SU-DHL-6 (cell line): ENCODE results near the gene TANC1.

Experiments used
- H2AFZ ChIP-seq: fragments of 200-600 bp; sonication (generic); 2 replicates; pipeline ENCODE4 v1.6.1; 2014; ENCODE audit warnings: low read depth, mild to moderate bottlenecking, moderate library complexity, mixed read lengths, antibody characterized with exemption, low read length; ENCODE audit not compliant: severe bottlenecking
- H3F3A ChIP-seq: fragments of 200-600 bp; shearing (Covaris generic); 2 replicates; pipeline ENCODE4 v1.6.0; 2016; ENCODE audit warnings: antibody characterized with exemption, mild to moderate bottlenecking; ENCODE audit not compliant: insufficient read depth
- H3K27ac ChIP-seq: fragments of 200-600 bp; sonication (generic); 2 replicates; pipeline ENCODE4 v1.5.1; 2016; ENCODE audit warnings: low read depth, mild to moderate bottlenecking, low read length, moderate library complexity, mixed read lengths
- H3K27me3 ChIP-seq: fragments of 200-600 bp; sonication (generic), shearing (Covaris generic); 2 replicates; pipeline ENCODE4 v1.6.0; 2014; ENCODE audit warnings: mild to moderate bottlenecking, low read length
- H3K36me3 ChIP-seq: fragments of 200-600 bp; sonication (generic); 2 replicates; pipeline ENCODE4 v1.6.1; 2014; ENCODE audit warnings: mild to moderate bottlenecking, low read length, mixed read lengths
- H3K4me2 ChIP-seq: fragments of 300-600, 200-600 bp; shearing (Covaris generic), sonication (generic); 2 replicates; pipeline ENCODE4 v1.6.0; 2014; ENCODE audit warnings: low read length, low read depth, mild to moderate bottlenecking; ENCODE audit not compliant: poor library complexity, severe bottlenecking
- H3K4me3 ChIP-seq: fragments of 200-600 bp; sonication (generic); 2 replicates; pipeline ENCODE4 v1.5.1; 2014; ENCODE audit warnings: antibody characterized with exemption, low read length, mild to moderate bottlenecking, mixed read lengths; ENCODE audit not compliant: insufficient read depth, poor library complexity, severe bottlenecking
- H3K79me2 ChIP-seq: fragments of 200-600 bp; sonication (generic); 2 replicates; pipeline ENCODE4 v1.6.1; 2014; ENCODE audit warnings: mild to moderate bottlenecking, low read length, moderate library complexity; ENCODE audit not compliant: insufficient read depth
- H3K9ac ChIP-seq: fragments of 200-600 bp; sonication (generic); 2 replicates; pipeline ENCODE4 v1.7.0; 2014; ENCODE audit warnings: mild to moderate bottlenecking, low read length
- H3K9me2 ChIP-seq: fragments of 200-600 bp; sonication (generic); replicated peaks from 2 replicates; pipeline ENCODE4 v1.6.1; 2014; ENCODE audit warnings: low read length; ENCODE audit not compliant: insufficient read depth
- H3K9me3 ChIP-seq: fragments of 200-600 bp; sonication (generic); 2 replicates; pipeline ENCODE4 v1.6.1; 2014; ENCODE audit warnings: low read length, mixed read lengths; ENCODE audit not compliant: insufficient read depth
- H4K20me1 ChIP-seq: fragments of 200-600 bp; sonication (generic); 2 replicates; pipeline ENCODE4 v1.6.1; 2014; ENCODE audit warnings: low read depth, mild to moderate bottlenecking, antibody characterized with exemption, low read length, moderate library complexity, mixed read lengths
- CTCF ChIP-seq: fragments of 200-600 bp; sonication (generic); IDR thresholded peaks from one replicate; pipeline ENCODE4 v1.5.1; 2017; ENCODE audit warnings: antibody characterized with exemption, mild to moderate bottlenecking, low read length, moderate library complexity; ENCODE audit not compliant: insufficient read depth, poor library complexity, severe bottlenecking
- EZH2phosphoT487 ChIP-seq: fragments of 200-600 bp; sonication (generic), shearing (Covaris generic); conservative IDR thresholded peaks from 2 replicates; pipeline ENCODE4 v1.6.1; 2018; ENCODE audit warnings: mild to moderate bottlenecking, antibody characterized with exemption, low read length, moderate library complexity, mixed read lengths

The TANC1 gene

GRCh38 chr2:159088906-159089305 lies 120.5 kb downstream of the TANC1 start:
- Histone ChIP-seq H3K36me3 (no peaks in the 10 kb centered on the region), H3K79me2 (no peaks in the 10 kb centered on the region), H3K4me3 (no peak overlapping the region), H4K20me1 (no peaks in the 10 kb centered on the region), H3K27ac (no peak overlapping the region), H3K27me3 (no peaks in the 10 kb centered on the region), H3F3A (no peaks in the 10 kb centered on the region), H3K9ac (no peak overlapping the region), H3K9me3 (no peaks in the 10 kb centered on the region), H2AFZ (no peak overlapping the region), H3K9me2 (no peaks in the 10 kb centered on the region), H3K4me2 (no peak overlapping the region)
- TF ChIP-seq EZH2phosphoT487 (no peak), CTCF (no peak)

DNA sequence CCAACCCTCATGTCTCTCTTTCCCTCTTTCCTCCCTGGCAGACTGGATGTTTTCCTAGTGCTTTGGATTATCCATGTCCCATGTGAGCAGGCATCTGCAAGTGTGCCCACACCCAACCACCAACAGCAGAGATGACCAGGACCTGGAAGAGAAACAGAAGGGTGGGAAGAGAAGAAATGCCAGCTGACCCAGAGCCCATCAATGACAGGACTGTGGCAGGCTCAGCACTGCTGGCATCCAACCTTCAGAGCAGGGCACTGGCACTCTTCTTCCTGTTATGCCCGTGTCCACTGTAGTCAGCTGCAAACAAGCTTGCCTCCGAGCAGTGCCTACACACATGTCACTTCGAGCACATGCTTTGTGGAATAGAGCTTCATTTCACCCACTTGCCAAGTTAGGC lies 121.1 kb downstream of the TANC1 start:
- H3F3A ChIP-seq, result no peaks in the 10 kb centered on the region
- H3K4me2 ChIP-seq, result no peak overlapping the region
- H3K36me3 ChIP-seq, result no peaks in the 10 kb centered on the region
- no peaks in the 10 kb centered on the region for H3K9me2 ChIP-seq
- H3K9me3 ChIP-seq, result no peaks in the 10 kb centered on the region
- no peak for TF ChIP-seq EZH2phosphoT487
- no peak for TF ChIP-seq CTCF
- H3K27ac ChIP-seq, result no peak overlapping the region
- H4K20me1 ChIP-seq, result no peaks in the 10 kb centered on the region
- H3K27me3 ChIP-seq, result no peaks in the 10 kb centered on the region
- H3K79me2 ChIP-seq, result no peaks in the 10 kb centered on the region
- no peak overlapping the region for H3K9ac ChIP-seq
- no peak overlapping the region for H3K4me3 ChIP-seq
- H2AFZ ChIP-seq, result no peak overlapping the region

DNA sequence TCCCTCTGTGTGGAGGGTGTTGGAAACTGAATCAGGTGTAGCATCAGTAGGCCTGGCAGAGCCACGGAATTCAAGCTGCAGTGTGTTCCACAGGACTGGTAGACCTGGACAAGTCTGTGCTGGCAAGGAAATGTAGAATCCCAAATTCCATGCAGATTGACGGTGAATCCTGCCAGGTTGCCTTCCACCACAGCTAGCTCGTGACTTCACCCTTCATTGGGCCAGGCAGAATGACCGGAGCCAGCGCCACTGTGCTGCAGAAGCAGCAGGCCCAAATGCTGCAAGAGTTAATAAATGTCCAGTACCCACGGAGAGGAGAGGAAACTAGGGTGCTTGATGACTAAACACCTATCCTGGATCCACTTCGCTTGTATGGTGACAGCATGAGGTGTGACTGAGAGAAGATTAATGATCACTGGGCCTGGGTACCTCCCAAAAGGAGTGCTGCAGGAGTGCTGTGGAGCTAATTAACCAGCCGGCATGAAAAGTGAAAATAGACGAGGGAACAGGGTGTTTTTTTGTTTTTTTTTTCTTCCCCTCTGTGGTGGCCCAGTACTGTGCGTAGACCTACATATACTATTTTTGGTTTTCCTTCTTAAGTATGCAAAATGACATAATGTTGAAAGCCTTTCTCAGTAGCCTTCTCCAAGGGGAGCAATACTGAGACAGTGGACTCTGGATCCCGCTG lies 122.2 kb downstream of the TANC1 start:
- no peaks in the 10 kb centered on the region for H3K9me3 ChIP-seq
- TF ChIP-seq CTCF, result no peak
- no peak for TF ChIP-seq EZH2phosphoT487
- H3K4me3 ChIP-seq, result no peak overlapping the region
- no peaks in the 10 kb centered on the region for H3F3A ChIP-seq
- H3K79me2 ChIP-seq, result no peaks in the 10 kb centered on the region
- no peak overlapping the region for H3K9ac ChIP-seq
- no peaks in the 10 kb centered on the region for H3K27me3 ChIP-seq
- H3K27ac ChIP-seq, result no peak overlapping the region
- H4K20me1 ChIP-seq, result no peaks in the 10 kb centered on the region
- no peak overlapping the region for H3K4me2 ChIP-seq
- H2AFZ ChIP-seq, result no peak overlapping the region
- no peaks in the 10 kb centered on the region for H3K9me2 ChIP-seq
- no peaks in the 10 kb centered on the region for H3K36me3 ChIP-seq
